Spleen (tissue), 13 donors: ENCODE measurements around the gene BTN3A1. TPM values are rescaled to one million over a fixed set of nuclear protein-coding genes. Genes with fewer than 3 reads are reported as not detected.
A peak's percentile ranks its signal among the peaks of the same experiment; 100 is the strongest.
"Not testable (repeated sequence)": the region's sequence is repeated elsewhere in the genome, so short reads cannot be mapped to it uniquely, and the experiment has no call there.

ENCODE experiments used
- DNase-seq: peaks from one replicate; pipeline ENCODE4 v3.0.0-alpha.2; 2020
- H3K27ac ChIP-seq, 8 donors: fragments of 200-600 bp; sonication (generic) in 7 of 8; 1 replicate in 4 of 8; 2 replicates in 4 of 8; pipeline versions ENCODE4 v1.5.0 to v1.8.0; 2016 to 2021; ENCODE audit warnings: inconsistent platforms in 4 of 8, mild to moderate bottlenecking in 4 of 8, moderate library complexity in 1 of 8
- H3K27me3 ChIP-seq, 7 donors: fragments of 200-600 bp; sonication (generic) in 6 of 7; replicated peaks in 1 of 7; 1 replicate in 4 of 7; 2 replicates in 3 of 7; pipeline versions ENCODE4 v1.5.0 to v1.8.0; 2016 to 2021; ENCODE audit warnings: inconsistent platforms in 3 of 7, mild to moderate bottlenecking in 1 of 7
- H3K36me3 ChIP-seq, 6 donors: fragments of 200-600 bp; sonication (generic) in 5 of 6; 1 replicate in 4 of 6; 2 replicates in 2 of 6; pipeline versions ENCODE4 v1.5.0 to v1.8.0; 2016 to 2021; ENCODE audit warnings: inconsistent platforms in 2 of 6
- H3K4me1 ChIP-seq, 6 donors: fragments of 200-600 bp; sonication (generic) in 5 of 6; 1 replicate in 3 of 6; 2 replicates in 3 of 6; pipeline versions ENCODE4 v1.5.0 to v1.8.0; 2016 to 2021; ENCODE audit warnings: inconsistent platforms in 3 of 6
- H3K4me3 ChIP-seq, 8 donors: fragments of 200-600 bp; sonication (generic) in 7 of 8; 1 replicate in 4 of 8; 2 replicates in 4 of 8; pipeline versions ENCODE4 v1.5.0 to v1.8.0; 2016 to 2021; ENCODE audit warnings: inconsistent platforms in 4 of 8, mild to moderate bottlenecking in 4 of 8, moderate library complexity in 2 of 8
- H3K9me3 ChIP-seq, 8 donors: fragments of 200-600 bp; sonication (generic) in 7 of 8; 1 replicate in 4 of 8; 2 replicates in 4 of 8; pipeline versions ENCODE4 v1.5.0 to v1.8.0; 2016 to 2021; ENCODE audit warnings: inconsistent platforms in 4 of 8
- POLR2A ChIP-seq, 3 donors: fragments of 450-650 bp; IDR thresholded peaks; one replicate each; pipeline ENCODE4 v1.5.1; 2017; ENCODE audit warnings: antibody characterized with exemption in 3 of 3, mild to moderate bottlenecking in 1 of 3
- POLR2AphosphoS5 ChIP-seq, 3 donors: sonication (generic); formaldehyde crosslinking; IDR thresholded peaks; one replicate each; pipeline ENCODE4 v1.5.1; 2017; ENCODE audit warnings: antibody characterized with exemption in 3 of 3
- WGBS, 5 donors: extraction: QIAGEN DNeasy Blood & Tissue Kit in 3 of 5; methylation state at CpG; one replicate each; pipeline versions ENCODE4 v1.1.5 to v1.1.7; 2013 to 2018; 5-methylcytosine and 5-hydroxymethylcytosine counted together
- intact Hi-C: fragments of 100-400 bp; cut with DNase I; formaldehyde crosslinking; loops from one replicate; pipeline ENCODE4 v1.15.0; 2023; ENCODE audit warnings: low total_unique reads
- long read RNA-seq, 2 donors: transcript quantifications; one replicate each; lab custom pipeline, GENCODE V29; 2026
- polyA plus RNA-seq, 3 donors: library from polyadenylated mRNA; stranded (reverse); fragments of 200-250 nt; gene quantifications; one replicate each; pipeline ENCODE4 v1.2.1, GENCODE V29; 2013
- total RNA-seq, 7 donors: library from RNA; depleted of rRNA in 3 of 7; stranded (reverse); fragments of >200 nt in 3 of 7; fragmentation: NEBNext Ultra II Directional in 4 of 7; extraction: Animal tissue kit (Norgen Biotek cat#: 25700) in 4 of 7; gene quantifications; one replicate each; pipeline versions ENCODE4 v1.1.0 to v1.2.1, GENCODE V29; 2016 to 2021
- TF ChIP-seq, protein P1 (sequence below), 11 experiments: fragments of 200-600 bp in 7 of 11; fragments of 450-650 bp in 4 of 11; sonication (generic) in 4 of 11; IDR thresholded peaks in 8 of 11; conservative IDR thresholded peaks in 3 of 11; 1 replicate in 7 of 11; 2 replicates in 4 of 11; pipeline versions ENCODE4 v1.4.0 to v1.8.0; 2016 to 2021; ENCODE audit warnings: antibody characterized with exemption in 11 of 11, inconsistent platforms in 4 of 11, mild to moderate bottlenecking in 1 of 11
- donor health status: healthy with polysubstance abuse.
- donor health status: DM: no; HTN: no; CAD: no; lungs with moderate emphysema.
- donor health status: DM: no; HTN: no; CAD: no.
- donor health status: Bipolar disorder and iron deficiency.
- donor health status: healthy.
- donor health status: DM: no; HTN: no; CAD: no.
- donor health status: DM: yes; HTN: yes; CAD: no.

BTN3A1 gene
- total RNA-seq (100 to 1,000 TPM in 6 of 7 donors, 10 to 100 TPM in 1; 90.1 to 142 (median 109) TPM), polyA plus RNA-seq (10 to 100 TPM; 25.1 to 40.4 (median 34.1) TPM)
- long read RNA-seq, donor 1, partial matches to known transcripts = 70 of 71 reads
- long read RNA-seq, donor 1, other reads (novel, unspliced or antisense) = 0 of 71 reads
- long read RNA-seq, donor 2 = 0 reads

- TF ChIP-seq POLR2A (IDR thresholded peaks at IDR 0.05) (no peak), POLR2AphosphoS5 (IDR thresholded peaks at IDR 0.05) (peak in 2 of 3 donors; percentile 74 to 82)
- peaks cover 0 to 20% (median 10%) of the 10 kb centered on the region in 6 donors for H3K36me3 ChIP-seq
- peak; percentile 90 for DNase-seq
- peak within 1 kb of the TSS; percentile 56 to 90 (median 62) for H3K4me3 ChIP-seq
- 0 to 1% (median 0%) methylated on average over 9 of the region's 9 CpGs for WGBS, 5 donors
- no peaks in the 10 kb centered on the region for H3K9me3 ChIP-seq
- no peaks in the 10 kb centered on the region for H3K27me3 ChIP-seq
- intact Hi-C loops = no loop called here
- peak within 1 kb of the TSS; percentile 82 to 96 (median 92) for H3K27ac ChIP-seq
- peaks cover 27 to 60% (median 54%) of the 10 kb centered on the region in 6 donors for H3K4me1 ChIP-seq
Observed at GRCh38 chr6:26401987-26402658, at the start of gene BTN3A1. Gene BTN3A1 (plus strand): TSS chr6:26402275. CDS start chr6:26405564, 3,289 bp downstream.

- no peaks in the 10 kb centered on the region for H3K4me1 ChIP-seq
- TF ChIP-seq POLR2A (IDR thresholded peaks at IDR 0.05) (no peak), POLR2AphosphoS5 (IDR thresholded peaks at IDR 0.05) (no peak)
- TF ChIP-seq, protein P1, sequence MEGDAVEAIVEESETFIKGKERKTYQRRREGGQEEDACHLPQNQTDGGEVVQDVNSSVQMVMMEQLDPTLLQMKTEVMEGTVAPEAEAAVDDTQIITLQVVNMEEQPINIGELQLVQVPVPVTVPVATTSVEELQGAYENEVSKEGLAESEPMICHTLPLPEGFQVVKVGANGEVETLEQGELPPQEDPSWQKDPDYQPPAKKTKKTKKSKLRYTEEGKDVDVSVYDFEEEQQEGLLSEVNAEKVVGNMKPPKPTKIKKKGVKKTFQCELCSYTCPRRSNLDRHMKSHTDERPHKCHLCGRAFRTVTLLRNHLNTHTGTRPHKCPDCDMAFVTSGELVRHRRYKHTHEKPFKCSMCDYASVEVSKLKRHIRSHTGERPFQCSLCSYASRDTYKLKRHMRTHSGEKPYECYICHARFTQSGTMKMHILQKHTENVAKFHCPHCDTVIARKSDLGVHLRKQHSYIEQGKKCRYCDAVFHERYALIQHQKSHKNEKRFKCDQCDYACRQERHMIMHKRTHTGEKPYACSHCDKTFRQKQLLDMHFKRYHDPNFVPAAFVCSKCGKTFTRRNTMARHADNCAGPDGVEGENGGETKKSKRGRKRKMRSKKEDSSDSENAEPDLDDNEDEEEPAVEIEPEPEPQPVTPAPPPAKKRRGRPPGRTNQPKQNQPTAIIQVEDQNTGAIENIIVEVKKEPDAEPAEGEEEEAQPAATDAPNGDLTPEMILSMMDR (IDR thresholded peaks at IDR 0.05 in 8 of 11, conservative IDR thresholded peaks at IDR 0.05 in 3 of 11) = no peak
- no peak for DNase-seq
- no peak overlapping the region for H3K4me3 ChIP-seq
- H3K36me3 ChIP-seq = no peaks in the 10 kb centered on the region
- H3K27ac ChIP-seq = no peak overlapping the region
- H3K27me3 ChIP-seq = peaks cover 0 to 14% (median 0%) of the 10 kb centered on the region in 7 donors
- no peaks in the 10 kb centered on the region for H3K9me3 ChIP-seq
- WGBS, 5 donors = 95 to 99% (median 98%) methylated on average over 7 of the region's 7 CpGs
- intact Hi-C loops = no loop called here
Observed at GRCh38 chr6:26352315-26352714, 49.8 kb upstream of the BTN3A1 start.

DNA sequence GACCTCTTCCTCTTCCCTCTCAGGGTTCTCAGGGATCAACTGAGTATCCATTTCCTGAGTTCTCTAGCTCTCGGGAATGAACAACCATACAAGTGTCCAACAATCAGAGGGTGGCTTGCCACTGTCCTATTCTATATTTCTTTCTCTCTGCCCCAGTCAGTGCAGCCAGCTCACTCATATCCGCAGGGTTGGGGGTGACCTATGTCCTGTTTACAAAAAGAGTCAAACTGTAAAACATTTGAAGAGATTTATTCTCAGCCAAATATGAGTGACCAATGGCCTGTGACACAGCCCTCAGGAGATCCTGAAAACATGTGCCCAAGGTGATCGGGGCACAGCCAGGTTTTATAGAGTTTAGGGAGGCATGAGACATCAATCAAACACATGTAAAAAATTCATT lies 47.9 kb upstream of the BTN3A1 start:
- no peak for TF ChIP-seq POLR2A (IDR thresholded peaks at IDR 0.05)
- TF ChIP-seq, protein P1 (IDR thresholded peaks at IDR 0.05 in 8 of 11, conservative IDR thresholded peaks at IDR 0.05 in 3 of 11) = no peak
- TF ChIP-seq POLR2AphosphoS5 (IDR thresholded peaks at IDR 0.05) = no peak
- no peak overlapping the region for H3K4me3 ChIP-seq
- H3K4me1 ChIP-seq = peaks cover 0 to 13% (median 4%) of the 10 kb centered on the region in 6 donors
- H3K27ac ChIP-seq = no peak overlapping the region
- H3K36me3 ChIP-seq = no peaks in the 10 kb centered on the region
- peaks cover 0 to 18% (median 0%) of the 10 kb centered on the region in 7 donors for H3K27me3 ChIP-seq
- 69 to 87% (median 81%) methylated on average over 3 of the region's 3 CpGs for WGBS, 5 donors
- no peak for DNase-seq
- intact Hi-C loops = no loop called here
- H3K9me3 ChIP-seq = no peaks in the 10 kb centered on the region

- Histone ChIP-seq H3K27ac (no peak overlapping the region), H3K4me1 (peaks cover 0 to 19% (median 4%) of the 10 kb centered on the region in 6 donors)
Observed at GRCh38 chr6:26355366-26355765, 46.7 kb upstream of the BTN3A1 start.

GRCh38 chr6:26357543-26357942 lies 44.5 kb upstream of the BTN3A1 start:
- WGBS, 5 donors = 82 to 93% (median 88%) methylated on average over 14 of the region's 14 CpGs
- peaks cover 0 to 23% (median 0%) of the 10 kb centered on the region in 7 donors for H3K27me3 ChIP-seq
- H3K27ac ChIP-seq, DNase-seq, intact Hi-C loops, H3K4me3 ChIP-seq, H3K36me3 ChIP-seq, H3K9me3 ChIP-seq: not testable (repeated sequence)
- H3K4me1 ChIP-seq = peaks cover 0 to 31% (median 11%) of the 10 kb centered on the region in 6 donors

More at GRCh38 chr6:26355366-26355765, 46.7 kb upstream of the BTN3A1 start:
- Histone ChIP-seq H3K36me3 (no peaks in the 10 kb centered on the region), H3K4me3 (no peak overlapping the region), H3K9me3 (no peaks in the 10 kb centered on the region), H3K27me3 (peaks cover 0 to 21% (median 0%) of the 10 kb centered on the region in 7 donors)
- no peak for DNase-seq
- TF ChIP-seq, protein P1 (IDR thresholded peaks at IDR 0.05 in 8 of 11, conservative IDR thresholded peaks at IDR 0.05 in 3 of 11) = no peak
- no peak for TF ChIP-seq POLR2AphosphoS5 (IDR thresholded peaks at IDR 0.05)
- no peak for TF ChIP-seq POLR2A (IDR thresholded peaks at IDR 0.05)
- intact Hi-C loops = no loop called here
